Esophagus squamous epithelium (tissue), 5 donors: ENCODE measurements around the gene C16orf74. TPM values are rescaled to one million over a fixed set of nuclear protein-coding genes. Genes with fewer than 3 reads are reported as not detected.

Source experiments
- DNase-seq: peaks from one replicate; lab custom pipeline; 2025; lab: John Stamatoyannopoulos, UW
- H3K27ac ChIP-seq, 4 donors: fragments of 200-600 bp; sonication (generic); one replicate each; pipeline ENCODE4 v1.5.1; 2016 to 2019; ENCODE audit warnings: mild to moderate bottlenecking in 1 of 4
- H3K27me3 ChIP-seq, 4 donors: fragments of 200-600 bp; sonication (generic); 1 replicate in 3 of 4; 2 replicates in 1 of 4; pipeline versions ENCODE4 v1.5.1 to v1.6.0; 2017 to 2021; ENCODE audit warnings: antibody characterized with exemption in 1 of 4
- H3K36me3 ChIP-seq, 3 donors: fragments of 200-600 bp; sonication (generic); one replicate each; pipeline ENCODE4 v1.5.1; 2016 to 2019
- H3K4me1 ChIP-seq, 3 donors: fragments of 200-600 bp; sonication (generic); one replicate each; pipeline ENCODE4 v1.5.1; 2017 to 2019
- H3K4me3 ChIP-seq, 4 donors: fragments of 200-600 bp; sonication (generic); 1 replicate in 3 of 4; 2 replicates in 1 of 4; pipeline ENCODE4 v1.5.1; 2016 to 2019; ENCODE audit warnings: mild to moderate bottlenecking in 2 of 4, moderate library complexity in 1 of 4
- H3K9me3 ChIP-seq, 3 donors: fragments of 200-600 bp; sonication (generic); one replicate each; pipeline ENCODE4 v1.5.1; 2016 to 2019
- POLR2A ChIP-seq, 4 donors: fragments of 450-650 bp; IDR thresholded peaks; one replicate each; pipeline ENCODE4 v1.6.1; 2017; ENCODE audit warnings: antibody characterized with exemption in 4 of 4, mild to moderate bottlenecking in 4 of 4, moderate library complexity in 3 of 4
- WGBS, 2 donors: methylation state at CpG; one replicate each; pipeline ENCODE4 v1.1.5; 2018; 5-methylcytosine and 5-hydroxymethylcytosine counted together
- intact Hi-C: fragments of 100-400 bp; cut with DNase I; formaldehyde crosslinking; loops from one replicate; pipeline ENCODE4 v1.15.0; 2022
- total RNA-seq, 4 donors: library from RNA; depleted of rRNA; stranded (reverse); fragments of >200 nt; gene quantifications; one replicate each; pipeline ENCODE4 v1.1.0, GENCODE V29; 2016
- TF ChIP-seq, protein P1 (sequence below), 6 experiments: fragments of 450-650 bp in 4 of 6; fragments of 200-600 bp in 2 of 6; sonication (generic) in 2 of 6; IDR thresholded peaks; one replicate each; pipeline ENCODE4 v1.5.1; 2016 to 2019; ENCODE audit warnings: antibody characterized with exemption in 6 of 6, mild to moderate bottlenecking in 4 of 6, moderate library complexity in 4 of 6
- donor health status: DM: yes; HTN: yes; CAD: no.

The C16orf74 gene
- total RNA-seq, 4 donors from 2014 or later: 3.8 to 24.8 (median 6.4) TPM

DNA sequence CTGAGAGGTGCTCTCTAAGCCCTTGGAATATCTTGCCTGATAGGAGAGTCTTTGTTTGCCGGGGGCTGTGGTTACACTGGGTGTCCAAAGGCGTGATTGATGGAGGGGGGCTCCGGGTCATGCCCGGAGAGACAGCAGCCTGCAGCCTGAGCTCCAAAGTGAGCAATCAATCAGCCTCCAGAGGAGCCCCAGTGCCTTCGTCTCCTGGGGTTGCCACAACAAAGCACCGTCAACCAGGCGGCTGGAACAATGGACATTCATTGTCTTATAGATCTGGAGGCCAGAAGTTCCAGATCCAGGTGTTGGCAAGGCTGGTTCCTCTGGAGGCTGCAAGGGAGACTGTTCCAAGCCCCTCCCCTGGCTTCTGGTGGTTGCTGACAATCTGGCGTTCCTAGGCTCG, 38.1 kb downstream of the C16orf74 start:
- H3K9me3 ChIP-seq: peaks cover 0 to 11% (median 0%) of the 10 kb centered on the region in 3 donors
- intact Hi-C loops: no loop called here
- peaks cover 0 to 6% (median 0%) of the 10 kb centered on the region in 3 donors for H3K36me3 ChIP-seq
- peaks cover 19 to 30% (median 21%) of the 10 kb centered on the region in 3 donors for H3K4me1 ChIP-seq
- peaks cover 0 to 11% (median 0%) of the 10 kb centered on the region in 4 donors for H3K27me3 ChIP-seq
- 53 to 73% methylated on average over 2 to 7 of the region's 9 CpGs for WGBS, 2 donors
- no peak for DNase-seq
- H3K4me3 ChIP-seq: no peak overlapping the region
- H3K27ac ChIP-seq: no peak overlapping the region
- TF ChIP-seq POLR2A (IDR thresholded peaks at IDR 0.05): no peak
- TF ChIP-seq, protein P1, sequence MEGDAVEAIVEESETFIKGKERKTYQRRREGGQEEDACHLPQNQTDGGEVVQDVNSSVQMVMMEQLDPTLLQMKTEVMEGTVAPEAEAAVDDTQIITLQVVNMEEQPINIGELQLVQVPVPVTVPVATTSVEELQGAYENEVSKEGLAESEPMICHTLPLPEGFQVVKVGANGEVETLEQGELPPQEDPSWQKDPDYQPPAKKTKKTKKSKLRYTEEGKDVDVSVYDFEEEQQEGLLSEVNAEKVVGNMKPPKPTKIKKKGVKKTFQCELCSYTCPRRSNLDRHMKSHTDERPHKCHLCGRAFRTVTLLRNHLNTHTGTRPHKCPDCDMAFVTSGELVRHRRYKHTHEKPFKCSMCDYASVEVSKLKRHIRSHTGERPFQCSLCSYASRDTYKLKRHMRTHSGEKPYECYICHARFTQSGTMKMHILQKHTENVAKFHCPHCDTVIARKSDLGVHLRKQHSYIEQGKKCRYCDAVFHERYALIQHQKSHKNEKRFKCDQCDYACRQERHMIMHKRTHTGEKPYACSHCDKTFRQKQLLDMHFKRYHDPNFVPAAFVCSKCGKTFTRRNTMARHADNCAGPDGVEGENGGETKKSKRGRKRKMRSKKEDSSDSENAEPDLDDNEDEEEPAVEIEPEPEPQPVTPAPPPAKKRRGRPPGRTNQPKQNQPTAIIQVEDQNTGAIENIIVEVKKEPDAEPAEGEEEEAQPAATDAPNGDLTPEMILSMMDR (IDR thresholded peaks at IDR 0.05): no peak

DNA sequence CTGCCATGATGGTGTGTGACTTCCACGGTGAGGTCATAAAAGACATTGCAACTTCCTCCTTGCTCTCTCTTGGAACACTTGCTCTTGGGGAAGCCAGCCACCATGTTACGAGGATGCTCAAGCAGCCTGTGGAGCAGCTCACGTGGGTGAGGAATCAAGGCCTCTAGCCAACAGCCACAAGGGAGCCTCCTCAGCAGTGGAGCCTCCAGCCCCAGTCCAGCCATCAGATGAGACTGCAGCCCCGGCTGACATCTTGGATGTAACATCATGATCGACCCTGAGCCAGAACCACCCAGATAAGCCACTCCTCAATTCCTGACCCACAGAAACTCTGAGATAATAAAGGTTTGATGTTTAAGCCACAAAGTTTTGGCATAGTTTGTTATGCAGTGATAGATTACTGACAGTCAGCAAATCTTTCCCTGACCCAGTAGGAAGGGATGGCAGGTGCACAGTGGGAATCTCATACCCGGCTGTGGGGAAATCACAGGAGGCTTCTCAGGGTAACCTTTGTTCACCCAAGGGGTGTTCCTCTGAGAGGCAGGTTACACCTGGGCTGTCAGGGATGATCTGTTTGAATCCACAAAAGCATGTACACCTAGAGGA, 38.8 kb downstream of the C16orf74 start:
- Histone ChIP-seq H3K27ac (no peak overlapping the region), H3K36me3 (peaks cover 0 to 6% (median 0%) of the 10 kb centered on the region in 3 donors), H3K4me3 (no peak overlapping the region), H3K9me3 (peaks cover 0 to 11% (median 0%) of the 10 kb centered on the region in 3 donors), H3K27me3 (peaks cover 0 to 6% (median 0%) of the 10 kb centered on the region in 4 donors), H3K4me1 (peaks cover 17 to 29% (median 17%) of the 10 kb centered on the region in 3 donors)
- no peak for DNase-seq
- intact Hi-C loops: no loop called here
- TF ChIP-seq, protein P1 (IDR thresholded peaks at IDR 0.05): no peak
- TF ChIP-seq POLR2A (IDR thresholded peaks at IDR 0.05): no peak
- WGBS, 2 donors: 71 to 84% methylated on average over 2 to 3 of the region's 6 CpGs

DNA sequence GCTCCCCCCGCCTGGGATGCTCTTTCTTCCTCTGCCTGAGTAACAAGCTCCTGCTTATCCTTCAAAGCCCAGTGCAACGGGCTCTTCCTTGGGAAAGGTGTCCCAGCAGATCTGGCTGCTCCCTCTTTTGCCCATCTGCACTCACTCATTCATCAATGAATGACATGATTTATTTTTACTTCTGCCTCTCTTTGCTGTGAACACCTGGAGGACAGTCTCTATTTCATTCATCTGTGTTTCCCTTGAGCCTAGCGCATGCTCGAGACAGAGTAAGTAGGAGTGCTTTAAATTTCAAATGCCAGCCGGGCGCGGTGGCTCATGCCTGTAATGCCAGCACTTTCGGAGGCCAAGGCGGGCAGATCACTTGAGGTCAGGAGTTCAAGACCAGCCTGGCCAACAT, 40.2 kb downstream of the C16orf74 start:
- WGBS, 2 donors: 80 to 90% methylated on average over 4 to 5 of the region's 9 CpGs
- intact Hi-C loops: no loop called here
- TF ChIP-seq, protein P1 (IDR thresholded peaks at IDR 0.05): no peak
- TF ChIP-seq POLR2A (IDR thresholded peaks at IDR 0.05): no peak

DNA sequence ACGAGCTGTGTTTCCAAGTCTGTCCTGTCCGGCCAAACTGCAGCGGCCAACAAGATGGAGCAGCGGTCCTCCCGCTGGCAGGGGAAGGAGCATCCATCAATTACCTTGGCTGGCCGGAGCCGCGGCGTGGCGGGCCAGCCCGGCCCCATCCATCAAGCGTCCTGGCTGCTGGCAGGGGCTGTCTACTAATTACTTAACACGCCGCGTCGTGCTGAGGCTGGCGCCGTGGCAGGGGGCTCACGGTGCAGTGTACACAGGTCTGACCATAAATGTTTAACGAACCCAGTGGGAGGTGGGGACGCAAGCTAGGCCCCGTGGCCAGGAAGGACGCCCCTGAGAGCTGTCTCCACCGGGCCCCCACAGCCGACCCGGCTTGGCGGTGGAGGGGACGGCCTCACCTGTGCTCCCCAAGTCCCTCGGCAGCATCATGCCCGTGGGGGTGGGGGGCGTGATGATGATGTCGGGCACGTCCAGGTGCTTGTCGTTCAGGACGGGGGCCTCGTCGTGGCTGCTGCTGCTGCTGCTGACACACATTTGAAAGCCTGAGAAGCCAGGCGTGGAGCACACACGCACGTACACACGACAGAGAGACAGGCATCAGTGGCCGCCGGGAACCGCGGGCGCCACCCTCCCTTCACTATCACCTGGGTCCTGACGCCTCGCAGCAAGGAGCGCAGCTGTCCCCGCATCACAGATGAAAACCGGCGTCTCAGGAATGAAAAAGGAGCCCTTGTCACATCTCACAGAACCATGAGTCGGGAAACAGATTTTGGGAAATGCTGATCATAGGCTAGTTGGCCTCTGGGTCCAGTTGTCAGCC, 40.9 kb downstream of the C16orf74 start:
- no peak for DNase-seq
- Histone ChIP-seq H3K36me3 (peaks cover 0 to 6% (median 0%) of the 10 kb centered on the region in 3 donors), H3K4me1 (peaks cover 0 to 8% (median 0%) of the 10 kb centered on the region in 3 donors), H3K27ac (no peak overlapping the region), H3K9me3 (peaks cover 0 to 11% (median 0%) of the 10 kb centered on the region in 3 donors), H3K27me3 (no peaks in the 10 kb centered on the region), H3K4me3 (no peak overlapping the region)
- TF ChIP-seq, protein P1 (IDR thresholded peaks at IDR 0.05): no peak
- no peak for TF ChIP-seq POLR2A (IDR thresholded peaks at IDR 0.05)
- WGBS, 2 donors: 88 to 90% methylated on average over 10 to 16 of the region's 53 CpGs
- intact Hi-C loops: no loop called here

More for the DNA sequence above, 40.2 kb downstream of the C16orf74 start:
- H3K4me1 ChIP-seq: peaks cover 5 to 16% (median 6%) of the 10 kb centered on the region in 3 donors
- no peak overlapping the region for H3K4me3 ChIP-seq
- no peak overlapping the region for H3K27ac ChIP-seq
- DNase-seq: no peak
- H3K36me3 ChIP-seq: peaks cover 0 to 6% (median 0%) of the 10 kb centered on the region in 3 donors
- no peaks in the 10 kb centered on the region for H3K27me3 ChIP-seq
- H3K9me3 ChIP-seq: peaks cover 0 to 11% (median 0%) of the 10 kb centered on the region in 3 donors

DNA sequence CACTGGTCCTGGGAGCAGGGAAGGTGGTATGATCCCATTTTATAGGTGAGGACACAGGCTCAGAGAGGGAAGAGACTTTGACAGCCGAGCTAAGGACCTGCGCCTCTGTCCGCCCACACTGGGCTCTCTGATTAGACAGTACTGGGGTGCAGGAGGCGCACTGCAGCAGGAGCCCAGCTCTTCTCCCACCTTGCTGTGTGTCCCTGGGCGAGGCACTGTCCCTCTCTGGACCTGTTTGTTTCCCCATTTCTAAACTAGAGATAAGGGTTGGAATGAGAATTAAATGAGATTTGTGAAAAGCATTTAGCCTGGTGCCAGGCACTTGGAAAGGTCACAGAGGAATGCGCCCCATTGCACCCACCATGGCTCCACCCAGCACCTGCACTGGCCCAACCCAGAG, 42.6 kb downstream of the C16orf74 start:
- Histone ChIP-seq H3K36me3 (peaks cover 0 to 6% (median 0%) of the 10 kb centered on the region in 3 donors), H3K9me3 (peaks cover 0 to 11% (median 0%) of the 10 kb centered on the region in 3 donors), H3K27ac (no peak overlapping the region), H3K4me1 (peaks cover 0 to 8% (median 0%) of the 10 kb centered on the region in 3 donors), H3K4me3 (no peak overlapping the region), H3K27me3 (no peaks in the 10 kb centered on the region)
- WGBS, 2 donors: 88 to 94% methylated on average over 6 of the region's 6 CpGs
- DNase-seq: no peak
- no peak for TF ChIP-seq POLR2A (IDR thresholded peaks at IDR 0.05)
- TF ChIP-seq, protein P1 (IDR thresholded peaks at IDR 0.05): no peak
- intact Hi-C loops: no loop called here
